Measurements from ENCODE around the gene PCDHB15. TPM values are rescaled to one million over a fixed set of nuclear protein-coding genes. Genes with fewer than 3 reads are reported as not detected.

Gene PCDHB15
- total RNA-seq (2022; extraction: Qiagen RNA extraction; ENCODE audit: low read depth): 0.05 to 0.07 TPM (median 0.06 TPM) in 4 of 5 replicates, not detected in the other

GRCh38 chr5:141245250-141245717 lies at the start of gene PCDHB15:
Gene PCDHB15, plus strand, starts transcription at chr5:141245395. Its CDS starts 184 bp downstream, at chr5:141245579.

GRCh38 chr5:141199359-141200235 lies 45.6 kb upstream of the PCDHB15 start, which contains the start of gene PCDHB11:
Gene PCDHB11, plus strand, starts transcription at chr5:141199627. Its CDS starts 148 bp downstream, at chr5:141199775.

GRCh38 chr5:141208478-141208877 lies 36.7 kb upstream of the PCDHB15 start, which contains the start of gene PCDHB12:
Gene PCDHB12, plus strand, starts transcription at chr5:141208719. Its CDS starts 189 bp downstream, at chr5:141208908.

GRCh38 chr5:141213656-141214339 lies 31.4 kb upstream of the PCDHB15 start, which contains the start of gene PCDHB13:
Gene PCDHB13, plus strand, starts transcription at chr5:141213919. Its CDS starts 205 bp downstream, at chr5:141214124.

GRCh38 chr5:141223112-141223783 lies 21.9 kb upstream of the PCDHB15 start, which contains the start of gene PCDHB14:
Gene PCDHB14, plus strand, starts transcription at chr5:141223343. Its CDS starts 163 bp downstream, at chr5:141223506.

Other genes starting within 250 kb of the PCDHB15 start
- not detected in 5 replicates for gene PCDHB1, start 194.0 kb upstream of the PCDHB15 start, total RNA-seq (2022; extraction: Qiagen RNA extraction; ENCODE audit: low read depth)
- 2.7 to 5.4 TPM (median 3.7 TPM) in 5 replicates for gene PCDHB2, start 150.8 kb upstream of the PCDHB15 start, total RNA-seq (2022; extraction: Qiagen RNA extraction; ENCODE audit: low read depth)
- 0.02 to 0.06 TPM (median 0.05 TPM) in 3 of 5 replicates, not detected in the others for gene PCDHB3, start 144.9 kb upstream of the PCDHB15 start, total RNA-seq (2022; extraction: Qiagen RNA extraction; ENCODE audit: low read depth)
- gene PCDHB4, start 123.6 kb upstream of the PCDHB15 start, total RNA-seq (2022; extraction: Qiagen RNA extraction; ENCODE audit: low read depth): 0.03 to 0.09 TPM (median 0.06 TPM) in 4 of 5 replicates, not detected in the other
- 1.2 to 1.9 TPM (median 1.5 TPM) in 5 replicates for gene PCDHB5, start 110.2 kb upstream of the PCDHB15 start, total RNA-seq (2022; extraction: Qiagen RNA extraction; ENCODE audit: low read depth)
- gene PCDHB6, start 95.3 kb upstream of the PCDHB15 start, total RNA-seq (2022; extraction: Qiagen RNA extraction; ENCODE audit: low read depth): 0.89 to 1.2 TPM (median 1.1 TPM) in 5 replicates
- gene PCDHB7, start 72.8 kb upstream of the PCDHB15 start, total RNA-seq (2022; extraction: Qiagen RNA extraction; ENCODE audit: low read depth): 0.01 TPM in 1 of 5 replicates, not detected in the others
- 0.24 to 0.42 TPM (median 0.37 TPM) in 5 replicates for gene PCDHB8, start 67.6 kb upstream of the PCDHB15 start, total RNA-seq (2022; extraction: Qiagen RNA extraction; ENCODE audit: low read depth)
- 0.05 to 0.10 TPM (median 0.08 TPM) in 4 of 5 replicates, not detected in the other for gene PCDHB16, start 63.0 kb upstream of the PCDHB15 start, total RNA-seq (2022; extraction: Qiagen RNA extraction; ENCODE audit: low read depth)
- gene PCDHB9, start 58.2 kb upstream of the PCDHB15 start, total RNA-seq (2022; extraction: Qiagen RNA extraction; ENCODE audit: low read depth): 0.01 to 0.03 TPM in 2 of 5 replicates, not detected in the others
- gene PCDHB10, start 53.0 kb upstream of the PCDHB15 start, total RNA-seq (2022; extraction: Qiagen RNA extraction; ENCODE audit: low read depth): 0.03 to 0.06 TPM in 2 of 5 replicates, not detected in the others
- 0.06 to 0.14 TPM (median 0.09 TPM) in 5 replicates for gene PCDHB11, start 45.8 kb upstream of the PCDHB15 start, total RNA-seq (2022; extraction: Qiagen RNA extraction; ENCODE audit: low read depth)
- gene PCDHB12, start 36.7 kb upstream of the PCDHB15 start, total RNA-seq (2022; extraction: Qiagen RNA extraction; ENCODE audit: low read depth): 0.07 TPM in 1 of 5 replicates, not detected in the others
- 0.02 to 0.08 TPM (median 0.07 TPM) in 5 replicates for gene PCDHB13, start 31.5 kb upstream of the PCDHB15 start, total RNA-seq (2022; extraction: Qiagen RNA extraction; ENCODE audit: low read depth)
- 0.06 to 0.13 TPM (median 0.09 TPM) in 5 replicates for gene PCDHB14, start 22.1 kb upstream of the PCDHB15 start, total RNA-seq (2022; extraction: Qiagen RNA extraction; ENCODE audit: low read depth)
- gene SLC25A2, start 58.7 kb downstream of the PCDHB15 start, total RNA-seq (2022; extraction: Qiagen RNA extraction; ENCODE audit: low read depth): not detected in 5 replicates
- 66.8 to 81.4 TPM (median 74.0 TPM) in 5 replicates for gene TAF7, start 75.4 kb downstream of the PCDHB15 start, total RNA-seq (2022; extraction: Qiagen RNA extraction; ENCODE audit: low read depth)
- gene PCDHGA1, start 85.1 kb downstream of the PCDHB15 start, total RNA-seq (2022; extraction: Qiagen RNA extraction; ENCODE audit: low read depth): 0.27 to 0.49 TPM (median 0.31 TPM) in 5 replicates
- gene PCDHGA2, start 93.4 kb downstream of the PCDHB15 start, total RNA-seq (2022; extraction: Qiagen RNA extraction; ENCODE audit: low read depth): 0.44 to 0.73 TPM (median 0.59 TPM) in 5 replicates
- 0.05 to 0.09 TPM in 2 of 5 replicates, not detected in the others for gene PCDHGA3, start 98.4 kb downstream of the PCDHB15 start, total RNA-seq (2022; extraction: Qiagen RNA extraction; ENCODE audit: low read depth)
- 1.0 to 2.1 TPM (median 1.9 TPM) in 5 replicates for gene PCDHGB1, start 104.7 kb downstream of the PCDHB15 start, total RNA-seq (2022; extraction: Qiagen RNA extraction; ENCODE audit: low read depth)
- 0.08 to 0.20 TPM (median 0.10 TPM) in 5 replicates for gene PCDHGA4, start 109.6 kb downstream of the PCDHB15 start, total RNA-seq (2022; extraction: Qiagen RNA extraction; ENCODE audit: low read depth)
- 0.07 to 0.19 TPM (median 0.17 TPM) in 5 replicates for gene PCDHGB2, start 114.6 kb downstream of the PCDHB15 start, total RNA-seq (2022; extraction: Qiagen RNA extraction; ENCODE audit: low read depth)
- gene PCDHGA5, start 118.8 kb downstream of the PCDHB15 start, total RNA-seq (2022; extraction: Qiagen RNA extraction; ENCODE audit: low read depth): 0.11 to 0.17 TPM (median 0.15 TPM) in 5 replicates
- 0.15 to 0.35 TPM (median 0.20 TPM) in 5 replicates for gene PCDHGB3, start 124.8 kb downstream of the PCDHB15 start, total RNA-seq (2022; extraction: Qiagen RNA extraction; ENCODE audit: low read depth)
- gene PCDHGA6, start 128.5 kb downstream of the PCDHB15 start, total RNA-seq (2022; extraction: Qiagen RNA extraction; ENCODE audit: low read depth): 0.13 to 0.28 TPM (median 0.22 TPM) in 5 replicates
- gene PCDHGA7, start 137.3 kb downstream of the PCDHB15 start, total RNA-seq (2022; extraction: Qiagen RNA extraction; ENCODE audit: low read depth): 0.72 to 1.3 TPM (median 0.96 TPM) in 5 replicates
- 0.66 to 1.0 TPM (median 0.73 TPM) in 5 replicates for gene PCDHGB4, start 142.3 kb downstream of the PCDHB15 start, total RNA-seq (2022; extraction: Qiagen RNA extraction; ENCODE audit: low read depth)
- 0.02 TPM in 2 of 5 replicates, not detected in the others for gene PCDHGA8, start 147.2 kb downstream of the PCDHB15 start, total RNA-seq (2022; extraction: Qiagen RNA extraction; ENCODE audit: low read depth)
- 1.9 to 2.8 TPM (median 2.4 TPM) in 5 replicates for gene PCDHGB5, start 152.6 kb downstream of the PCDHB15 start, total RNA-seq (2022; extraction: Qiagen RNA extraction; ENCODE audit: low read depth)
- gene PCDHGA9, start 157.4 kb downstream of the PCDHB15 start, total RNA-seq (2022; extraction: Qiagen RNA extraction; ENCODE audit: low read depth): 0.06 to 0.14 TPM (median 0.08 TPM) in 3 of 5 replicates, not detected in the others
- 0.06 to 0.12 TPM (median 0.09 TPM) in 4 of 5 replicates, not detected in the other for gene PCDHGB6, start 162.6 kb downstream of the PCDHB15 start, total RNA-seq (2022; extraction: Qiagen RNA extraction; ENCODE audit: low read depth)
- 0.01 TPM in 1 of 5 replicates, not detected in the others for gene PCDHGA10, start 167.6 kb downstream of the PCDHB15 start, total RNA-seq (2022; extraction: Qiagen RNA extraction; ENCODE audit: low read depth)
- 0.03 to 0.16 TPM (median 0.07 TPM) in 5 replicates for gene PCDHGB7, start 172.3 kb downstream of the PCDHB15 start, total RNA-seq (2022; extraction: Qiagen RNA extraction; ENCODE audit: low read depth)
- 0.02 TPM in 1 of 5 replicates, not detected in the others for gene PCDHGA11, start 175.7 kb downstream of the PCDHB15 start, total RNA-seq (2022; extraction: Qiagen RNA extraction; ENCODE audit: low read depth)
- gene PCDHGA12, start 185.1 kb downstream of the PCDHB15 start, total RNA-seq (2022; extraction: Qiagen RNA extraction; ENCODE audit: low read depth): 0.02 TPM in 1 of 5 replicates, not detected in the others
- 6.1 to 7.1 TPM (median 6.4 TPM) in 5 replicates for gene PCDHGC3, start 230.6 kb downstream of the PCDHB15 start, total RNA-seq (2022; extraction: Qiagen RNA extraction; ENCODE audit: low read depth)
- 0.02 to 0.15 TPM (median 0.05 TPM) in 3 of 5 replicates, not detected in the others for gene PCDHGC4, start 239.6 kb downstream of the PCDHB15 start, total RNA-seq (2022; extraction: Qiagen RNA extraction; ENCODE audit: low read depth)
- gene PCDHGC5, start 243.7 kb downstream of the PCDHB15 start, total RNA-seq (2022; extraction: Qiagen RNA extraction; ENCODE audit: low read depth): 0.05 TPM in 1 of 5 replicates, not detected in the others

Data from A549 treated with CpdA at 1 μM for 4 hours (cell line).